GM12878 (cell line): ENCODE data around the gene LOX. TPM values are rescaled to one million over a fixed set of nuclear protein-coding genes. Genes with fewer than 3 reads are reported as not detected.

Experiments used
- ATAC-seq: fragments of 200-7000 bp; cut with Tn5 transposase; 3 replicates; pipeline ENCODE4 v1.9.1; 2020; ENCODE audit warnings: mild to moderate bottlenecking, moderate library complexity
- BruUV-seq: library from RNA; stranded (reverse); fragments of 400-500 nt; replicated peaks from 2 replicates; lab custom pipeline; 2021; lab: Mats Ljungman, UMichigan
- CTCF ChIA-PET: fragments of 300-600 bp; sonication (Branson Sonifier 250); formaldehyde crosslinking; extraction: SDS; loops from one replicate; lab custom pipeline; 2021; ENCODE audit warnings: inconsistent platforms; lab: Yijun Ruan, JAX
- POLR2A ChIA-PET: fragments of 350-600 bp; formaldehyde crosslinking; extraction: SDS; loops from one replicate; lab custom pipeline; 2021; ENCODE audit warnings: inconsistent platforms; lab: Charles Lee
- RAD21 ChIA-PET: fragments of 300-600 bp; sonication (Branson Sonifier 250); formaldehyde crosslinking; loops from one replicate; lab custom pipeline; 2023; ENCODE audit warnings: antibody characterized with exemption; ENCODE audit not compliant: unreplicated experiment; lab: Charles Lee
- SMC1A ChIA-PET: fragments of 300-600 bp; sonication (Branson Sonifier 250); formaldehyde crosslinking; loops from one replicate; lab custom pipeline; 2023; ENCODE audit not compliant: unreplicated experiment, uncharacterized antibody; lab: Charles Lee
- DNase-seq: peaks from one replicate; pipeline ENCODE4 v3.0.0-alpha.2; 2011; ENCODE audit warnings: low read depth, low spot score
- FAIRE-seq: peaks from 3 replicates; lab custom pipeline; 2011; peaks lifted over from hg19 to GRCh38; lab: Jason Lieb, UNC
- H2AFZ ChIP-seq: 2 replicates; pipeline ENCODE4 v1.6.0; 2011; ENCODE audit warnings: low read depth, low read length, control low read depth; ENCODE audit not compliant: control insufficient read depth
- H3K27ac ChIP-seq: 2 replicates; pipeline ENCODE4 v1.5.1; 2011; ENCODE audit warnings: control low read depth; ENCODE audit not compliant: control insufficient read depth, insufficient read depth
- H3K27me3 ChIP-seq, 2 experiments: replicated peaks in 1 of 2; 2 replicates each; pipeline versions ENCODE4 v1.6.0 to v1.6.1; 2011; ENCODE audit warnings: low read length in 1 of 2; ENCODE audit not compliant: control insufficient read depth in 2 of 2, insufficient read depth in 2 of 2
- H3K36me3 ChIP-seq, 2 experiments: 2 replicates each; pipeline ENCODE4 v1.5.1; 2011; ENCODE audit warnings: low read length in 1 of 2; ENCODE audit not compliant: control insufficient read depth in 2 of 2, insufficient read depth in 2 of 2
- H3K4me1 ChIP-seq: 2 replicates; pipeline ENCODE4 v1.6.1; 2011; ENCODE audit warnings: mild to moderate bottlenecking, low read length, moderate library complexity, mixed read lengths; ENCODE audit not compliant: control insufficient read depth, insufficient read depth
- H3K4me2 ChIP-seq: 2 replicates; pipeline ENCODE4 v1.6.0; 2011; ENCODE audit warnings: control low read depth; ENCODE audit not compliant: control insufficient read depth, insufficient read depth
- H3K4me3 ChIP-seq: fragments of 200-600 bp; sonication (generic); 2 replicates; pipeline ENCODE4 v1.5.1; 2016
- H3K79me2 ChIP-seq: 2 replicates; pipeline ENCODE4 v1.6.0; 2011; ENCODE audit warnings: low read length; ENCODE audit not compliant: control insufficient read depth, insufficient read depth
- H3K9ac ChIP-seq: 2 replicates; pipeline ENCODE4 v1.8.0; 2011; ENCODE audit warnings: low read length, control low read depth, mixed read lengths; ENCODE audit not compliant: control insufficient read depth, insufficient read depth
- H3K9me3 ChIP-seq: replicated peaks from 3 replicates; pipeline ENCODE4 v1.5.1; 2011; ENCODE audit warnings: mild to moderate bottlenecking, low read length; ENCODE audit not compliant: control insufficient read depth, insufficient read depth
- H4K20me1 ChIP-seq: 2 replicates; pipeline ENCODE4 v1.6.0; 2011; ENCODE audit not compliant: control insufficient read depth, insufficient read depth
- ATF7 ChIP-seq: fragments of 450-650 bp; IDR thresholded peaks from 2 replicates; pipeline ENCODE4 v1.6.1; 2016; ENCODE audit warnings: low read depth, mild to moderate bottlenecking
- FOXK2 ChIP-seq: fragments of 450-650 bp; IDR thresholded peaks from 2 replicates; pipeline ENCODE4 v1.6.1; 2017; ENCODE audit warnings: mild to moderate bottlenecking, moderate library complexity
- MTA2 ChIP-seq: fragments of 450-650 bp; IDR thresholded peaks from 2 replicates; pipeline ENCODE4 v1.6.1; 2016; ENCODE audit warnings: low read depth, mild to moderate bottlenecking, moderate library complexity
- NBN ChIP-seq: fragments of 450-650 bp; IDR thresholded peaks from 2 replicates; pipeline ENCODE4 v1.6.1; 2016
- RAD51 ChIP-seq: fragments of 450-650 bp; IDR thresholded peaks from 2 replicates; pipeline ENCODE4 v1.6.1; 2016; ENCODE audit warnings: moderate library complexity, mild to moderate bottlenecking, inconsistent platforms
- RFX5 ChIP-seq: IDR thresholded peaks from 2 replicates; pipeline ENCODE4 v1.6.1; 2011; ENCODE audit warnings: low read depth, low read length, improper control_type of control experiment
- TCF7 ChIP-seq: IDR thresholded peaks from 2 replicates; pipeline ENCODE4 v1.6.1; 2014; ENCODE audit warnings: antibody characterized with exemption, borderline replicate concordance
- USF2 ChIP-seq: IDR thresholded peaks from 2 replicates; pipeline ENCODE4 v1.6.1; 2011; ENCODE audit warnings: low read depth, low read length, improper control_type of control experiment, borderline replicate concordance
- ZNF217 ChIP-seq: fragments of 450-650 bp; IDR thresholded peaks from 2 replicates; pipeline ENCODE4 v1.6.1; 2017; ENCODE audit warnings: antibody characterized with exemption, mild to moderate bottlenecking
- WGBS: methylation state at CpG from one replicate; pipeline ENCODE4 v1.1.6; 2016; ENCODE audit warnings: low lambda C conversion rate; ENCODE audit not compliant: insufficient replicate concordance, insufficient coverage; ENCODE audit errors: missing lambda C conversion rate; 5-methylcytosine and 5-hydroxymethylcytosine counted together
- in situ Hi-C: fragments of 300-500 bp; cut with MboI; formaldehyde crosslinking; loops from 9 replicates; pipeline ENCODE4 v1.14.3; 2018; ENCODE audit warnings: mixed read lengths
- intact Hi-C: fragments of 100-400 bp; cut with micrococcal nuclease; formaldehyde crosslinking; loops from one replicate; pipeline ENCODE4 v1.14.2; 2022; ENCODE audit not compliant: unreplicated experiment
- polyA plus RNA-seq, 11 experiments: library from polyadenylated mRNA; depleted of rRNA in 4 of 11; unstranded in 6 of 11; stranded (reverse) in 5 of 11; fragments of >200 nt; fragmentation: Nextera tagmentation in 4 of 11; fragmentation: Illumina TruSeq in 1 of 11; extraction: Ambion mirVana in 4 of 11; extraction: Trizol in 1 of 11; gene quantifications; 1 replicate in 1 of 11; 2 replicates in 10 of 11; pipeline versions ENCODE4 v1.2.1 to v1.2.3, GENCODE V29; 2011 to 2016; ENCODE audit warnings: inconsistent platforms in 2 of 11, missing spikeins in 2 of 11, low read depth in 1 of 11
- total RNA-seq, 4 experiments: library from RNA; depleted of rRNA in 3 of 4; stranded (reverse); fragments of >200 nt in 3 of 4; fragmentation: Illumina TruSeq in 1 of 4; extraction: Trizol in 1 of 4; gene quantifications; 2 replicates each; pipeline versions ENCODE4 v1.2.1 to v1.2.3, GENCODE V29; 2013 to 2021
- TF ChIP-seq, protein P1 (sequence below): IDR thresholded peaks from 2 replicates; pipeline ENCODE4 v1.6.1; 2012; ENCODE audit warnings: low read depth, low read length, improper control_type of control experiment

Gene LOX
- total and polyA plus RNA-seq, 10 of the 15 experiments (the other 5 are each of a cell fraction or from before 2014, with no cell fraction given) = 0.03 to 0.69 (median 0.07) TPM; not detected in 1

- in situ Hi-C loops = no loop called here
- Histone ChIP-seq H3K4me1 (no peaks in the 10 kb centered on the region), H3K4me3 (no peak overlapping the region), H3K4me2 (no peak overlapping the region), H3K36me3 (no peaks in the 10 kb centered on the region), H3K27me3 (no peaks in the 10 kb centered on the region), H3K27ac (no peak overlapping the region), H2AFZ (no peak overlapping the region), H4K20me1 (no peaks in the 10 kb centered on the region)
- DNase-seq = no peak
- 22% methylated on average over 2 of the region's 2 CpGs for WGBS
- ChIA-PET POLR2A (no interaction called here), SMC1A (no interaction called here), RAD21 (no interaction called here)
- no peak for ATAC-seq
- intact Hi-C loops = no loop called here
- TF ChIP-seq FOXK2 (no peak), MTA2 (no peak), TCF7 (no peak), ZNF217 (no peak), RAD51 (no peak), ATF7 (no peak), USF2 (no peak), NBN (no peak), RFX5 (no peak)
- TF ChIP-seq, protein P1, sequence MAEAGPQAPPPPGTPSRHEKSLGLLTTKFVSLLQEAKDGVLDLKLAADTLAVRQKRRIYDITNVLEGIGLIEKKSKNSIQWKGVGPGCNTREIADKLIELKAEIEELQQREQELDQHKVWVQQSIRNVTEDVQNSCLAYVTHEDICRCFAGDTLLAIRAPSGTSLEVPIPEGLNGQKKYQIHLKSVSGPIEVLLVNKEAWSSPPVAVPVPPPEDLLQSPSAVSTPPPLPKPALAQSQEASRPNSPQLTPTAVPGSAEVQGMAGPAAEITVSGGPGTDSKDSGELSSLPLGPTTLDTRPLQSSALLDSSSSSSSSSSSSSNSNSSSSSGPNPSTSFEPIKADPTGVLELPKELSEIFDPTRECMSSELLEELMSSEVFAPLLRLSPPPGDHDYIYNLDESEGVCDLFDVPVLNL = no peak
- TF ChIP-seq, all 136 proteins: peak for 0
- Histone ChIP-seq H3K79me2 (no peaks in the 10 kb centered on the region), H3K9me3 (no peaks in the 10 kb centered on the region), H3K9ac (no peak overlapping the region)
- BruUV-seq = no TSS peak
- no peak for FAIRE-seq
- CTCF ChIA-PET = no interaction called here
Observed at GRCh38 chr5:122126177-122126755, 48.2 kb upstream of the LOX start.
